Stomach smooth muscle (tissue), 2 donors: ENCODE data around the gene PARD3B.

ENCODE experiments used
- H3K27ac ChIP-seq: one replicate; pipeline ENCODE4 v1.7.0; 2013; ENCODE audit warnings: mild to moderate bottlenecking, low read length, inconsistent platforms
- H3K27me3 ChIP-seq, 2 donors: one replicate each; pipeline ENCODE4 v1.7.0; 2013; ENCODE audit warnings: low read length in 2 of 2; ENCODE audit not compliant: insufficient read depth in 2 of 2, control insufficient read depth in 1 of 2
- H3K36me3 ChIP-seq, 2 donors: one replicate each; pipeline ENCODE4 v1.7.0; 2013; ENCODE audit warnings: low read length in 2 of 2; ENCODE audit not compliant: control insufficient read depth in 2 of 2, insufficient read depth in 2 of 2
- H3K4me1 ChIP-seq: one replicate; pipeline ENCODE4 v1.7.0; 2013; ENCODE audit warnings: low read length; ENCODE audit not compliant: control insufficient read depth, insufficient read depth
- H3K4me3 ChIP-seq, 2 donors: one replicate each; pipeline ENCODE4 v1.7.0; 2013; ENCODE audit warnings: low read length in 2 of 2
- H3K9ac ChIP-seq, 2 donors: one replicate each; pipeline ENCODE4 v1.7.0; 2013; ENCODE audit warnings: low read length in 2 of 2, mild to moderate bottlenecking in 1 of 2
- H3K9me3 ChIP-seq, 2 donors: one replicate each; pipeline ENCODE4 v1.7.0; 2013; ENCODE audit warnings: low read length in 2 of 2; ENCODE audit not compliant: control insufficient read depth in 2 of 2
- donor health status: healthy.
- donor health status: Pancreatic carcinoma.

PARD3B gene

GRCh38 chr2:204515416-204515815 is 29.9 kb upstream of the PARD3B start:
- H3K4me3 ChIP-seq: no peak overlapping the region
- no peak overlapping the region for H3K9ac ChIP-seq
- H3K9me3 ChIP-seq: no peaks in the 10 kb centered on the region
- H3K4me1 ChIP-seq: no peaks in the 10 kb centered on the region
- no peaks in the 10 kb centered on the region for H3K27me3 ChIP-seq
- no peak overlapping the region for H3K27ac ChIP-seq
- no peaks in the 10 kb centered on the region for H3K36me3 ChIP-seq

GRCh38 chr2:204517154-204517553 is 28.1 kb upstream of the PARD3B start:
- Histone ChIP-seq H3K9ac (no peak overlapping the region), H3K36me3 (no peaks in the 10 kb centered on the region), H3K27me3 (no peaks in the 10 kb centered on the region), H3K27ac (no peak overlapping the region), H3K4me1 (no peaks in the 10 kb centered on the region), H3K4me3 (no peak overlapping the region), H3K9me3 (no peaks in the 10 kb centered on the region)

DNA sequence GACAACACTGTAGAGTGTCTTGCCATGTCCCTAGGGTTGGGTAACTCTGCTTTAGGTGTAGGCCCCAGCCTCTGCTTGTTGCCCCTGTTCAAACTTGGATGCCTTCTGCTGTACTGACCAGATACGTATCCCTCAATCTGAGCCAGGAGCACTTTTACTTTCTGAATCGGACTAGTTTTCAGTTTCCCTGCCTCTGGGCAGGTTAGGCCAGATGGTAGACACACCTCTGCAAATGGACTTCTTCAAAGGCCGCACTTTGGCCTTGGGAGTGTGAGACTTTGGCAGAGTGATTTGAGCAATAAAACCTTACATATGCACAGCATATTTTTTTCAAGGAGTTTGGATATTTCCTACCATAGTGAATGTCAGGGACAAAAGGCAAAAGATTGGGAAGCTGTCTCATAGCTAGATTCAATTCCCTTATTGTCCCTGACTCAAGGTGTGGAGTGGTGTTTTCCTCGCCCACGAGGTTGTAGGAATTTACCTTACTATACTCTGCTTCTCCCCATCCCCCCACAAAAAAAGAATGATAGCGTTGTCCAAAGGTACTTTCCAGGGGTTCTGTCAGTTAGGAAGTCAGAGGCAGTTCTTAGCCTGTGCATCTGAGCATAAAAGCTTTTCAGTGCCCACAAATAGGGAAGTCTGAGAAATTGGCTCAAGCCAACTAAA is 15.3 kb upstream of the PARD3B start:
- Histone ChIP-seq H3K36me3 (no peaks in the 10 kb centered on the region), H3K4me3 (no peak overlapping the region), H3K27ac (no peak overlapping the region), H3K9ac (no peak overlapping the region), H3K9me3 (no peaks in the 10 kb centered on the region), H3K27me3 (no peaks in the 10 kb centered on the region), H3K4me1 (no peaks in the 10 kb centered on the region)

GRCh38 chr2:204530464-204530805 is 14.8 kb upstream of the PARD3B start:
- Histone ChIP-seq H3K9ac (no peak overlapping the region), H3K27ac (no peak overlapping the region), H3K4me3 (no peak overlapping the region), H3K4me1 (no peaks in the 10 kb centered on the region), H3K9me3 (no peaks in the 10 kb centered on the region), H3K27me3 (no peaks in the 10 kb centered on the region), H3K36me3 (no peaks in the 10 kb centered on the region)

DNA sequence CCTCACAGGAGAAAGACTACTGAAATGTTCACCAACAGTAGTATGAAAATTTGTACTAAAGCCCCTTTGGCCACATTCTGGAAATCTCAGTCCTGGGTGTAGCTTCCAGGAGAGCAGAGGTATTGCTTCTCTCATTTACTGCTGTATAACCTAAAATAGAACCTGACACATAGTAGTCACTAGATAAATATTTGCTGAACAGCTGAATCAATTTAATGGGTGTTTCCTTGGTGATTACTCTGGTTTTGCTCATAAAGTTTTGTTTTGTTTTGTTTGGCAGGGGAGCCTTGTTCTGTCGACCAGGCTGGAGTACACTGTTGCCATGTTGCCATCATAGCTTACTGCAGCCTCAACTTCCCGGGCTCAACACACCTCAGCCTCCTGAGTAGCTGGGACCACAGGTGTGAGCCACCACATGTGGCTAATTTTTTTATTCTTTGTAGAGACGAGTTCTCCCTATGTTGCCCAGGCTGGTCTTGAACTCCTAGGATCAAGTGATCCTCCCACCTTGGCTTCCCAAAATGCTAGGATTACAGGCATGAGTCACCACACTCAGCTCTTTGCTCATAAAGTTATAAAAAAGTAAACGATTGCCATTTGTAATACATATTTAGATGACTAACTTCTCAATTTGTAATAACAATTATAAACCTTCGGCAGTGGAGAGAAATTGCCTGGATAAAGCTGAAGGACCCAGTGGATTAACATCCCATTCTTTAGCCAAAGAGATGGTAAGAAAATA is 11.5 kb upstream of the PARD3B start:
- Histone ChIP-seq H3K27ac (no peak overlapping the region), H3K4me1 (peaks cover 4% of the 10 kb centered on the region), H3K4me3 (no peak overlapping the region), H3K36me3 (no peaks in the 10 kb centered on the region), H3K9ac (no peak overlapping the region), H3K27me3 (no peaks in the 10 kb centered on the region), H3K9me3 (no peaks in the 10 kb centered on the region)

DNA sequence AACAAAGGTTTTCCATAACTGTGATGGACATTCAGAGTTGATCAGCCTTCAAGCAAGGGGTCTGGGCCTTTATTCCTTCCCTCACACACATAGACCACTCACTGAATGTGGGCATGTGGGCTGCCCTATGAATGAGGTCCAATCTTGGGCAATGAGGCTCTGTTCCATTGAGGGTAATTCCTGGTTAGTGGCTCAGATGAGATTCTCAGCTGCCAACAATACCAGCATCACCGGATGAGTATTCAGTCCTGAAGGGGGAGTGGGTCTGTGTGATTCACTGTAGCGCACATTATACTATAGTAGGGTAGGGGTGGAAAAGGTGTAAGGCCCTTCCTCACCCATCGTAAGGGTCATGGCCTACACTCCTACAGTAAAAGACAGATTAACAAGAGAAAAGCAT is 9.9 kb upstream of the PARD3B start:
- H3K27ac ChIP-seq: no peak overlapping the region
- no peak overlapping the region for H3K9ac ChIP-seq
- H3K27me3 ChIP-seq: no peaks in the 10 kb centered on the region
- no peaks in the 10 kb centered on the region for H3K36me3 ChIP-seq
- peaks cover 4% of the 10 kb centered on the region for H3K4me1 ChIP-seq
- no peaks in the 10 kb centered on the region for H3K9me3 ChIP-seq
- H3K4me3 ChIP-seq: no peak overlapping the region

DNA sequence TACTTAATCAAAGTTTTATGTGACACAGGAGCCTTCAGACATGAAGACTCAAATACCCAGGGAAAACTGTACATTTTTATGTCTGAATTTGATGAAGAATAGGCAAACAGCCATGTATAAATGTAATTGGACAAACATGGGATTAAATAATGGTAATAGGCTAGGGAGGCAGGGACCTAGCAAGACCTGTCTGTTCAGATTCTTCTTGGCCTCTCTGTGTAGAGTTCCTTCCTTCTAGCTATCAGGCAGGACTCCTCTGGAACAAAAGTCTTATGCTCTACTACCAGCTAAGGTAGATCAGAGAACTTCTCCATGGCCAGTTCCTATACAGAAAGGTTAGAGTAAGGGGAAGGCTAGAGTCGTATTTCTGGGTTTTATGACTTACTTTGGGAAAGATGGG is 9.5 kb upstream of the PARD3B start:
- H3K9me3 ChIP-seq: no peaks in the 10 kb centered on the region
- no peak overlapping the region for H3K4me3 ChIP-seq
- no peak overlapping the region for H3K9ac ChIP-seq
- H3K27ac ChIP-seq: no peak overlapping the region
- H3K4me1 ChIP-seq: peaks cover 4% of the 10 kb centered on the region
- H3K36me3 ChIP-seq: no peaks in the 10 kb centered on the region
- no peaks in the 10 kb centered on the region for H3K27me3 ChIP-seq

DNA sequence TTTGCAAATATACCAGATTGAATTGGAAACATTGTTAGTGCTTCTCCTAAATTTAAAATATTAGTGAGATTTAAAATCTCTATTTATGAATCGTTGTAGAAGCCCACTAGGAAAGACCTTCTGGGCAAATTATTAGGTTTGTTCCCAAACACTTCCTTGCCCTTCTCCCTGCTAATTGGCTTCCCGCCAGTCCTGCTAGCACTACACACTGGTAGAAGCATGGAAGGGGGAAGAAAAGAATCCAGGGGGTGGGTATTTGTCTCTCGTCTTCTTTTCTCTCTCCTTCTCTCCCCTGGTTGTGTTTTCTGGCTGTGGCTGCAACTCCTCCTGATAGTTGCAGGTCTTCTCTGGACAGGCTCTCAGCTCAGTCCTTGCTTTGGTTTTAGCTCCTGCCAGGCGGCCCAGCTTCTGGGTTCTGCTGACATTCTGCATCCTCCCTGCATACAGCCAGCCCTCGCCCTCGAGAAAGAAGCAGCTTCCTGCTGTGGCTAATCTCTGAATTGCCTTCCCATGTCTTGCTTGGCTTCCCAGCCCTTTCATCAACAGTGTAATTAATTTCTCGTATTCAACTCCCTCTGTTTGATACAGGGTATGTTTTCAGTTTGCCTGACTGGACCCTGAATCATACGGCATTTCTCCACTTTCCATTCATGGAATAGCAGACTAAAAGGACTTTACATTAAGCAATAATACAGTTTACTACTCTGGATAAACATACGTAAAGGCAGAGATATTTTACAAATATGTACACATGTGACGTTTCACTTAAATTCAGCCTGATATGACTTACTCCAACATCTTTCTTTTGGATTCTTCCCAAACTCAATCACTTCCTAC is 6.9 kb upstream of the PARD3B start:
- H3K9me3 ChIP-seq: no peaks in the 10 kb centered on the region
- no peaks in the 10 kb centered on the region for H3K27me3 ChIP-seq
- H3K9ac ChIP-seq: peak overlapping the region; percentile 10 to 62
- H3K36me3 ChIP-seq: no peaks in the 10 kb centered on the region
- H3K4me3 ChIP-seq: peak overlapping the region; percentile 40 to 47
- peaks cover 4% of the 10 kb centered on the region for H3K4me1 ChIP-seq
- peak overlapping the region; percentile 42 for H3K27ac ChIP-seq

GRCh38 chr2:204539019-204539385 is 6.3 kb upstream of the PARD3B start:
- H3K4me3 ChIP-seq: no peak overlapping the region
- no peaks in the 10 kb centered on the region for H3K27me3 ChIP-seq
- no peaks in the 10 kb centered on the region for H3K36me3 ChIP-seq
- no peak overlapping the region for H3K9ac ChIP-seq
- H3K4me1 ChIP-seq: peaks cover 4% of the 10 kb centered on the region
- no peaks in the 10 kb centered on the region for H3K9me3 ChIP-seq
- H3K27ac ChIP-seq: no peak overlapping the region

DNA sequence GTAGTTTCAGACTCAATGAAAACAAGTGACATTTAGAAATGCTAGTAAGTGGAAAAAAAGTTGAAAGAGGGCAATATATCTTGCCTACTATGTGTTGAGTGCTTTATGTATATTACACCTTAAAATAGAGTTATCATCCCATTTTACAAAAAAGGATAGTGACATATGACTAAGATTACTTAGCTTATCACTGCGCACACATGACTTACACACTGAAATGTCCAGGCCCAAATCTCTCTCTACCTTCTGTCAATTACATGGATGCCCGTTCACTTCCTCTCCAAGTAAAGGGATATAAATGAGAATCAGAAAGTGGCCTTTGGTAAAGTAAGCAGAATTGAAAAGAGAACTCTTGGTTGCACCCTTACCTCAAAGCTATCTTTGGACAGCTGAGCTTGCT is 3.6 kb upstream of the PARD3B start:
- Histone ChIP-seq H3K36me3 (no peaks in the 10 kb centered on the region), H3K4me1 (peaks cover 17% of the 10 kb centered on the region), H3K27ac (no peak overlapping the region), H3K27me3 (no peaks in the 10 kb centered on the region), H3K4me3 (no peak overlapping the region), H3K9me3 (no peaks in the 10 kb centered on the region), H3K9ac (no peak overlapping the region)
